WTC11 (cell line): ENCODE data around the gene GDF3. TPM values are rescaled to one million over a fixed set of nuclear protein-coding genes. Genes with fewer than 3 reads are reported as not detected.
"Not testable (repeated sequence)": the region's sequence is repeated elsewhere in the genome, so short reads cannot be mapped to it uniquely, and the experiment has no call there.

ENCODE experiments used
- ATAC-seq: fragments of 200-7000 bp; cut with Tn5 transposase; 2 replicates; pipeline ENCODE4 v1.10.0; 2021; ENCODE audit warnings: mild to moderate bottlenecking, moderate library complexity
- CTCF ChIA-PET: fragments of 300-600 bp; sonication (Branson Sonifier 250); formaldehyde crosslinking; loops from one replicate; lab custom pipeline; 2021; ENCODE audit warnings: antibody characterized with exemption; lab: Charles Lee
- POLR2A ChIA-PET: fragments of 350-600 bp; sonication (Branson Sonifier 250); formaldehyde crosslinking; loops from one replicate; lab custom pipeline; 2021; ENCODE audit warnings: antibody characterized with exemption; lab: Charles Lee
- DNase-seq: peaks from one replicate; pipeline ENCODE4 v3.0.0; 2021; ENCODE audit warnings: low spot score
- H3K27ac Mint-ChIP-seq: 2 replicates; pipeline ENCODE4 v1.8.0; 2021; ENCODE audit warnings: mixed read lengths
- H3K27me3 Mint-ChIP-seq: 2 replicates; pipeline ENCODE4 v1.8.0; 2021; ENCODE audit warnings: low read depth, mild to moderate bottlenecking, moderate library complexity, mixed read lengths
- H3K36me3 Mint-ChIP-seq: 2 replicates; pipeline ENCODE4 v1.8.0; 2021; ENCODE audit warnings: mixed read lengths
- H3K4me1 Mint-ChIP-seq: 2 replicates; pipeline ENCODE4 v1.8.0; 2022; ENCODE audit warnings: mixed read lengths
- H3K4me3 Mint-ChIP-seq: 2 replicates; pipeline ENCODE4 v1.8.0; 2021; ENCODE audit warnings: mild to moderate bottlenecking, moderate library complexity, mixed read lengths
- H3K9me3 Mint-ChIP-seq: 2 replicates; pipeline ENCODE4 v1.8.0; 2021; ENCODE audit warnings: mixed read lengths
- ATF1 ChIP-seq: sonication (generic); formaldehyde crosslinking; IDR thresholded peaks from 2 replicates; pipeline ENCODE4 v1.8.1; 2023; ENCODE audit warnings: mild to moderate bottlenecking, moderate library complexity, missing genetic modification reagents
- CBFB ChIP-seq: sonication (generic); formaldehyde crosslinking; IDR thresholded peaks from 2 replicates; pipeline ENCODE4 v1.8.1; 2022; ENCODE audit warnings: mild to moderate bottlenecking, low read depth, missing genetic modification reagents
- ESRRA ChIP-seq: sonication (generic); formaldehyde crosslinking; IDR thresholded peaks from 2 replicates; pipeline ENCODE4 v1.8.1; 2022; ENCODE audit warnings: mild to moderate bottlenecking, missing genetic modification reagents, borderline replicate concordance
- FOXJ3 ChIP-seq: sonication (generic); formaldehyde crosslinking; IDR thresholded peaks from 2 replicates; pipeline ENCODE4 v1.9.0; 2021; ENCODE audit warnings: missing genetic modification reagents, mild to moderate bottlenecking, borderline replicate concordance
- MXD4 ChIP-seq: fragments of 250-450 bp; sonication (Bioruptor Pico); IDR thresholded peaks from 2 replicates; pipeline ENCODE4 v1.8.0; 2021; ENCODE audit warnings: mild to moderate bottlenecking, moderate library complexity, borderline replicate concordance
- MYBL2 ChIP-seq: sonication (generic); formaldehyde crosslinking; IDR thresholded peaks from 2 replicates; pipeline ENCODE4 v1.8.1; 2023; ENCODE audit warnings: mild to moderate bottlenecking, moderate library complexity, missing genetic modification reagents
- RORB ChIP-seq: fragments of 250-450 bp; sonication (Bioruptor Pico); IDR thresholded peaks from 2 replicates; pipeline ENCODE4 v1.9.0; 2021; ENCODE audit warnings: mild to moderate bottlenecking
- TCF7 ChIP-seq: sonication (generic); formaldehyde crosslinking; IDR thresholded peaks from 2 replicates; pipeline ENCODE4 v1.8.0; 2022; ENCODE audit warnings: mild to moderate bottlenecking, low read depth, missing genetic modification reagents, moderate library complexity
- TEAD4 ChIP-seq: sonication (generic); formaldehyde crosslinking; IDR thresholded peaks from 2 replicates; pipeline ENCODE4 v1.8.0; 2022; ENCODE audit warnings: mild to moderate bottlenecking, missing genetic modification reagents
- ZNF121 ChIP-seq: sonication (generic); formaldehyde crosslinking; IDR thresholded peaks from 2 replicates; pipeline ENCODE4 v1.8.0; 2023; ENCODE audit warnings: missing genetic modification reagents
- ZNF263 ChIP-seq: sonication (generic); formaldehyde crosslinking; IDR thresholded peaks from 2 replicates; pipeline ENCODE4 v1.8.1; 2022; ENCODE audit warnings: low read depth, mild to moderate bottlenecking, moderate library complexity, missing genetic modification reagents
- ZNF423 ChIP-seq: fragments of 250-450 bp; sonication (Bioruptor Pico); IDR thresholded peaks from 2 replicates; pipeline ENCODE4 v2.1.2; 2022; ENCODE audit warnings: mild to moderate bottlenecking, moderate library complexity
- total RNA-seq: library from RNA; stranded (reverse); gene quantifications from 3 replicates; pipeline ENCODE4 v1.2.3, GENCODE V29; 2021
- TF ChIP-seq, protein P1 (sequence below): sonication (generic); formaldehyde crosslinking; IDR thresholded peaks from 2 replicates; pipeline ENCODE4 v1.8.1; 2022; ENCODE audit warnings: missing genetic modification reagents, borderline replicate concordance
- TF ChIP-seq, protein P2 (sequence below): fragments of 250-450 bp; sonication (Bioruptor Pico); IDR thresholded peaks from 2 replicates; pipeline ENCODE4 v2.1.2; 2022; ENCODE audit warnings: mild to moderate bottlenecking, moderate library complexity
- TF ChIP-seq, protein P3 (sequence below): sonication (generic); formaldehyde crosslinking; IDR thresholded peaks from 2 replicates; pipeline ENCODE4 v1.8.0; 2022; ENCODE audit warnings: mild to moderate bottlenecking, missing genetic modification reagents
- TF ChIP-seq, protein P4 (sequence below): sonication (generic); formaldehyde crosslinking; IDR thresholded peaks from 2 replicates; pipeline ENCODE4 v1.8.0; 2023; ENCODE audit warnings: missing genetic modification reagents
- TF ChIP-seq, protein P5 (sequence below): sonication (generic); formaldehyde crosslinking; IDR thresholded peaks from 2 replicates; pipeline ENCODE4 v1.8.1; 2022; ENCODE audit warnings: low read depth, missing genetic modification reagents, borderline replicate concordance

Gene GDF3
- total RNA-seq, 1 experiment from 2014 or later = 42.0 TPM

DNA sequence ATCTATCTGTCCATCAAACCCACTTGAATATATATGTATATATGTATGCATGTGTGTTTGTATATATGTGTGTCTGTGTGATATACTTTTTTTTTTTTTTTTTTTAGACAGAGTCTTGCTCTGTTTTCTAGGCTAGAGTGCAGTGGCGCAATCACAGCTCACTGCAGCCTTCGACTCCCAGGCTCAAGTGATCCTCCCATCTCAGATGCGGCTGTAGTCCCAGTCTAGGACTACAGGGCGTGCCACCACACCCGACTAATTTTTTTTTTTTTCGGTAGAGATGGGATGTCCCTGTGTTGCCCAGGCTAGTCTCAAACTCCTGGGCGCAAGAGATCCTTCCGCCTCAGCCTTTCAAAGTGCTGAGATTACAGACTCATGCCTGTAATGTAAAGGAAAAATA lies 16.8 kb downstream of the GDF3 start:
- H3K4me3 Mint-ChIP-seq = no peak overlapping the region
- POLR2A ChIA-PET = interaction anchor here (1.5 kb wide), 1 partner anchor 128 kb away, joined by 6 read pairs; no protein-coding TSS in a partner anchor
- no peak for DNase-seq
- H3K27ac Mint-ChIP-seq = no peak overlapping the region
- H3K27me3 Mint-ChIP-seq = no peaks in the 10 kb centered on the region
- no peak for TF ChIP-seq ESRRA (CRISPR knock-in tag)
- TF ChIP-seq RORB (CRISPR knock-in tag) = no peak
- TF ChIP-seq ZNF121 (CRISPR knock-in tag) = no peak
- TF ChIP-seq TEAD4 = no peak
- TF ChIP-seq, protein P1, sequence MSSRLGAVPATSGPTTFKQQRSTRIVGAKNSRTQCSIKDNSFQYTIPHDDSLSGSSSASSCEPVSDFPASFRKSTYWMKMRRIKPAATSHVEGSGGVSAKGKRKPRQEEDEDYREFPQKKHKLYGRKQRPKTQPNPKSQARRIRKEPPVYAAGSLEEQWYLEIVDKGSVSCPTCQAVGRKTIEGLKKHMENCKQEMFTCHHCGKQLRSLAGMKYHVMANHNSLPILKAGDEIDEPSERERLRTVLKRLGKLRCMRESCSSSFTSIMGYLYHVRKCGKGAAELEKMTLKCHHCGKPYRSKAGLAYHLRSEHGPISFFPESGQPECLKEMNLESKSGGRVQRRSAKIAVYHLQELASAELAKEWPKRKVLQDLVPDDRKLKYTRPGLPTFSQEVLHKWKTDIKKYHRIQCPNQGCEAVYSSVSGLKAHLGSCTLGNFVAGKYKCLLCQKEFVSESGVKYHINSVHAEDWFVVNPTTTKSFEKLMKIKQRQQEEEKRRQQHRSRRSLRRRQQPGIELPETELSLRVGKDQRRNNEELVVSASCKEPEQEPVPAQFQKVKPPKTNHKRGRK (CRISPR knock-in tag) = no peak
- no peak for TF ChIP-seq CBFB (CRISPR knock-in tag)
- TF ChIP-seq, all 79 proteins: peak for 0
- Mint-ChIP-seq H3K4me1 (peaks cover 34% of the 10 kb centered on the region), H3K9me3 (no peaks in the 10 kb centered on the region), H3K36me3 (no peaks in the 10 kb centered on the region)
- ATAC-seq = no peak
- CTCF ChIA-PET = interaction anchor here (0.6 to 4.9 kb wide), 5 partner anchors 36 to 128 kb away, joined by 3 to 31 read pairs (median 4); partner anchors contain the start of gene NANOG

DNA sequence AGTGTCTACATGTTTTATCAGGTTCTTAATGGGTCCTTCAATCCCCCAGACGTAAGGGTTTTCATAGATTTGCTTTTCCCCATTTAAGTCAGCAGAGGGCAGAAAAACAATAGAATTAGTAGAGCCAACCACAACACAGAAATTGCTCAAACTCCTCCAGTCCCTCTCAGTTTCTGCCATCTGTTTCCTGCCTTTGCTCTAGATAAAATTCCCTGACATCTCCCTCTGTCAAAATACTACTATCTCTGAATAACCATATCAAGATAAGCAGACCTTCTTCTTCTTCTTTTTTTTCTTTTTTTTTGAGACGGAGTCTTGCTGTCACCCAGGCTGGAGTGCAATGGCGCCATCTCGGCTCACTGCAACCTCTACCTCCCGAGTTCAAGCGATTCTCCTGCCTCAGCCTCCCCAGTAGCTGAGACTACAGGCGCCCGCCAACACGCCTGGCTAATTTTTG lies 18.1 kb downstream of the GDF3 start:
- H3K4me3 Mint-ChIP-seq, H3K27me3 Mint-ChIP-seq, H3K27ac Mint-ChIP-seq, POLR2A ChIA-PET, DNase-seq, H3K9me3 Mint-ChIP-seq, H3K36me3 Mint-ChIP-seq: not testable (repeated sequence)
- CTCF ChIA-PET = interaction anchor here (0.6 to 4.9 kb wide), 2 partner anchors 17 to 129 kb away, joined by 3 to 31 read pairs; no protein-coding TSS in a partner anchor
- H3K4me1 Mint-ChIP-seq = peaks cover 32% of the 10 kb centered on the region
- peak; percentile 81 for ATAC-seq

DNA sequence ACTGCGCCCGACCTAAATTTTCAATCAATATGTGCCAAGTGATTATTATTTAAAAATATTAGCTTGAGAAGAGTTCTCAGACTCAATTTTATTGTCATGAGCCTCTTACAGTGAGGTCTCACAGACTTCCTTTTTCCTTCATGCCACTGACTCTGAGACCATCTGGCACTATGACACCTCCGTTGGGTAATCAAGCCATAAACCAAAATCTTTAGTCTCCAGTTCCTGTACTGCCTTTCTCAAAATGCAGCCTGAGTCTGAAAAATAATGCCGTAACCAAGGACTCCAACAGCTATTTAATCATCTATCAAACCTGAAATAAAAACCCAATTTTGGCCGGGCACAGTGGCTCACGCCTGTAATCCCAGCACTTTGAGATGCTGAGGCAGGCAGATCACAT lies 20.1 kb downstream of the GDF3 start:
- not testable (repeated sequence) for H3K4me3 Mint-ChIP-seq, H3K9me3 Mint-ChIP-seq, H3K27ac Mint-ChIP-seq, H3K27me3 Mint-ChIP-seq, ATAC-seq, H3K36me3 Mint-ChIP-seq, DNase-seq
- CTCF ChIA-PET = interaction anchor here (0.8 to 4.9 kb wide), 2 partner anchors 9 to 132 kb away, joined by 4 to 31 read pairs; no protein-coding TSS in a partner anchor
- POLR2A ChIA-PET = interaction anchor here (0.6 kb wide), 1 partner anchor 10 kb away, joined by 4 read pairs; no protein-coding TSS in a partner anchor
- H3K4me1 Mint-ChIP-seq = peaks cover 21% of the 10 kb centered on the region

DNA sequence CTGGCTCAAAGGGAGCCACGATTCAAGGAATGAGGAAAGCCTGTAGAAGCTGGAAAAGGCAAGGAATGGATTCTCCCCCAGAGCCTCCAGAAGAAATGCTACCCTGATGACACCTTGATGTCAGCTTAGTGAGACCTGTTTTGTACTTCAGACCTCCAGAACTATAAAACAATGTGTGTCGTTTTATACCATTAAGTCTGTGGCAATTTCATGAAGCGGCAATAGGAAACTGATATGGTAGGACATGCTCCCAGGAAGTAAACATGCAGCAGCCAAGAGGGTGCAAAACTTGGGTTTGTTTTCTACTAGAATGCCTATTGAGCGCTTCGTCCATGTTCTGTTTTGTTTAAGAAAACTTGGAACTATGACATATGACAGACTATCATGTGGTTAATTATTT lies 27.4 kb downstream of the GDF3 start:
- H3K27me3 Mint-ChIP-seq = no peaks in the 10 kb centered on the region
- H3K4me1 Mint-ChIP-seq = peaks cover 5% of the 10 kb centered on the region
- TF ChIP-seq, protein P2, sequence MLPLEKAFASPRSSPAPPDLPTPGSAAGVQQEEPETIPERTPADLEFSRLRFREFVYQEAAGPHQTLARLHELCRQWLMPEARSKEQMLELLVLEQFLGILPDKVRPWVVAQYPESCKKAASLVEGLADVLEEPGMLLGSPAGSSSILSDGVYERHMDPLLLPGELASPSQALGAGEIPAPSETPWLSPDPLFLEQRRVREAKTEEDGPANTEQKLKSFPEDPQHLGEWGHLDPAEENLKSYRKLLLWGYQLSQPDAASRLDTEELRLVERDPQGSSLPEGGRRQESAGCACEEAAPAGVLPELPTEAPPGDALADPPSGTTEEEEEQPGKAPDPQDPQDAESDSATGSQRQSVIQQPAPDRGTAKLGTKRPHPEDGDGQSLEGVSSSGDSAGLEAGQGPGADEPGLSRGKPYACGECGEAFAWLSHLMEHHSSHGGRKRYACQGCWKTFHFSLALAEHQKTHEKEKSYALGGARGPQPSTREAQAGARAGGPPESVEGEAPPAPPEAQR = no peak
- TF ChIP-seq FOXJ3 (CRISPR knock-in tag) (no peak), ZNF423 (CRISPR knock-in tag) (no peak), MXD4 (CRISPR knock-in tag) (no peak), ATF1 (CRISPR knock-in tag) (no peak), TCF7 (no peak), MYBL2 (CRISPR knock-in tag) (no peak), ZNF263 (CRISPR knock-in tag) (no peak)
- TF ChIP-seq, protein P3, sequence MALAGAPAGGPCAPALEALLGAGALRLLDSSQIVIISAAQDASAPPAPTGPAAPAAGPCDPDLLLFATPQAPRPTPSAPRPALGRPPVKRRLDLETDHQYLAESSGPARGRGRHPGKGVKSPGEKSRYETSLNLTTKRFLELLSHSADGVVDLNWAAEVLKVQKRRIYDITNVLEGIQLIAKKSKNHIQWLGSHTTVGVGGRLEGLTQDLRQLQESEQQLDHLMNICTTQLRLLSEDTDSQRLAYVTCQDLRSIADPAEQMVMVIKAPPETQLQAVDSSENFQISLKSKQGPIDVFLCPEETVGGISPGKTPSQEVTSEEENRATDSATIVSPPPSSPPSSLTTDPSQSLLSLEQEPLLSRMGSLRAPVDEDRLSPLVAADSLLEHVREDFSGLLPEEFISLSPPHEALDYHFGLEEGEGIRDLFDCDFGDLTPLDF (CRISPR knock-in tag) = no peak
- TF ChIP-seq, protein P4, sequence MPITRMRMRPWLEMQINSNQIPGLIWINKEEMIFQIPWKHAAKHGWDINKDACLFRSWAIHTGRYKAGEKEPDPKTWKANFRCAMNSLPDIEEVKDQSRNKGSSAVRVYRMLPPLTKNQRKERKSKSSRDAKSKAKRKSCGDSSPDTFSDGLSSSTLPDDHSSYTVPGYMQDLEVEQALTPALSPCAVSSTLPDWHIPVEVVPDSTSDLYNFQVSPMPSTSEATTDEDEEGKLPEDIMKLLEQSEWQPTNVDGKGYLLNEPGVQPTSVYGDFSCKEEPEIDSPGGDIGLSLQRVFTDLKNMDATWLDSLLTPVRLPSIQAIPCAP (CRISPR knock-in tag) = no peak
- TF ChIP-seq, protein P5, sequence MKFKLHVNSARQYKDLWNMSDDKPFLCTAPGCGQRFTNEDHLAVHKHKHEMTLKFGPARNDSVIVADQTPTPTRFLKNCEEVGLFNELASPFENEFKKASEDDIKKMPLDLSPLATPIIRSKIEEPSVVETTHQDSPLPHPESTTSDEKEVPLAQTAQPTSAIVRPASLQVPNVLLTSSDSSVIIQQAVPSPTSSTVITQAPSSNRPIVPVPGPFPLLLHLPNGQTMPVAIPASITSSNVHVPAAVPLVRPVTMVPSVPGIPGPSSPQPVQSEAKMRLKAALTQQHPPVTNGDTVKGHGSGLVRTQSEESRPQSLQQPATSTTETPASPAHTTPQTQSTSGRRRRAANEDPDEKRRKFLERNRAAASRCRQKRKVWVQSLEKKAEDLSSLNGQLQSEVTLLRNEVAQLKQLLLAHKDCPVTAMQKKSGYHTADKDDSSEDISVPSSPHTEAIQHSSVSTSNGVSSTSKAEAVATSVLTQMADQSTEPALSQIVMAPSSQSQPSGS (CRISPR knock-in tag) = no peak
- no peak overlapping the region for H3K27ac Mint-ChIP-seq
- DNase-seq = no peak
- H3K4me3 Mint-ChIP-seq = no peak overlapping the region
- CTCF ChIA-PET = interaction anchor here (0.6 to 2.5 kb wide), 4 partner anchors 16 to 42 kb away, joined by 4 to 8 read pairs (median 4); no protein-coding TSS in a partner anchor
- no peaks in the 10 kb centered on the region for H3K9me3 Mint-ChIP-seq
- ATAC-seq = no peak
- no peaks in the 10 kb centered on the region for H3K36me3 Mint-ChIP-seq
- POLR2A ChIA-PET = no interaction called here
